IMR-90 (cell line): ENCODE measurements around the gene HSPG2.

ENCODE experiments used
- CEBPB ChIP-seq: IDR thresholded peaks from 2 replicates; pipeline ENCODE4 v1.6.1; 2012; ENCODE audit warnings: low read depth, low read length, improper control_type of control experiment
- MXI1 ChIP-seq: IDR thresholded peaks from 2 replicates; pipeline ENCODE4 v1.6.1; 2012; ENCODE audit warnings: low read depth, mild to moderate bottlenecking, low read length, moderate library complexity, borderline replicate concordance
- TF ChIP-seq, protein P1 (sequence below): conservative IDR thresholded peaks from 2 replicates; pipeline ENCODE4 v1.5.1; 2012; ENCODE audit warnings: mild to moderate bottlenecking, low read depth, low read length, improper control_type of control experiment

GRCh38 chr1:21839337-21840037, 97.6 kb downstream of the HSPG2 start:
- no peak for TF ChIP-seq CEBPB
- TF ChIP-seq, protein P1, sequence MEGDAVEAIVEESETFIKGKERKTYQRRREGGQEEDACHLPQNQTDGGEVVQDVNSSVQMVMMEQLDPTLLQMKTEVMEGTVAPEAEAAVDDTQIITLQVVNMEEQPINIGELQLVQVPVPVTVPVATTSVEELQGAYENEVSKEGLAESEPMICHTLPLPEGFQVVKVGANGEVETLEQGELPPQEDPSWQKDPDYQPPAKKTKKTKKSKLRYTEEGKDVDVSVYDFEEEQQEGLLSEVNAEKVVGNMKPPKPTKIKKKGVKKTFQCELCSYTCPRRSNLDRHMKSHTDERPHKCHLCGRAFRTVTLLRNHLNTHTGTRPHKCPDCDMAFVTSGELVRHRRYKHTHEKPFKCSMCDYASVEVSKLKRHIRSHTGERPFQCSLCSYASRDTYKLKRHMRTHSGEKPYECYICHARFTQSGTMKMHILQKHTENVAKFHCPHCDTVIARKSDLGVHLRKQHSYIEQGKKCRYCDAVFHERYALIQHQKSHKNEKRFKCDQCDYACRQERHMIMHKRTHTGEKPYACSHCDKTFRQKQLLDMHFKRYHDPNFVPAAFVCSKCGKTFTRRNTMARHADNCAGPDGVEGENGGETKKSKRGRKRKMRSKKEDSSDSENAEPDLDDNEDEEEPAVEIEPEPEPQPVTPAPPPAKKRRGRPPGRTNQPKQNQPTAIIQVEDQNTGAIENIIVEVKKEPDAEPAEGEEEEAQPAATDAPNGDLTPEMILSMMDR: no peak
- TF ChIP-seq MXI1: no peak
